HUES48 (cell line): ENCODE measurements around the gene TNPO2.
"Not testable (repeated sequence)": the region's sequence is repeated elsewhere in the genome, so short reads cannot be mapped to it uniquely, and the experiment has no call there.

Source experiments
- H3K27ac ChIP-seq: one replicate; pipeline ENCODE4 v1.7.0; 2013; ENCODE audit warnings: low read depth, low read length, inconsistent platforms
- H3K27me3 ChIP-seq: 2 replicates; pipeline ENCODE4 v1.6.1; 2013; ENCODE audit warnings: mild to moderate bottlenecking, low read length; ENCODE audit not compliant: control insufficient read depth, insufficient read depth
- H3K36me3 ChIP-seq: 2 replicates; pipeline ENCODE4 v1.6.1; 2013; ENCODE audit warnings: low read length; ENCODE audit not compliant: control insufficient read depth, insufficient read depth
- H3K4me1 ChIP-seq: 2 replicates; pipeline ENCODE4 v1.6.1; 2013; ENCODE audit warnings: mild to moderate bottlenecking, low read length; ENCODE audit not compliant: control insufficient read depth, insufficient read depth
- H3K4me3 ChIP-seq: 2 replicates; pipeline ENCODE4 v1.5.1; 2013; ENCODE audit warnings: mild to moderate bottlenecking, low read depth, low read length
- H3K9ac ChIP-seq: 2 replicates; pipeline ENCODE4 v1.6.1; 2013; ENCODE audit warnings: mild to moderate bottlenecking, low read depth, low read length, moderate library complexity
- H3K9me3 ChIP-seq: 2 replicates; pipeline ENCODE4 v1.6.1; 2013; ENCODE audit warnings: low read length; ENCODE audit not compliant: control insufficient read depth, insufficient read depth

Gene TNPO2

GRCh38 chr19:12694641-12695040 lies 29.1 kb downstream of the TNPO2 start:
- Histone ChIP-seq H3K27me3 (no peaks in the 10 kb centered on the region), H3K9me3 (no peaks in the 10 kb centered on the region), H3K4me1 (peaks cover 4% of the 10 kb centered on the region), H3K36me3 (peaks cover 16% of the 10 kb centered on the region), H3K4me3 (no peak overlapping the region), H3K9ac (no peak overlapping the region), H3K27ac (no peak overlapping the region)

GRCh38 chr19:12692960-12693359 lies 30.8 kb downstream of the TNPO2 start:
- H3K9ac ChIP-seq: no peak overlapping the region
- no peak overlapping the region for H3K4me3 ChIP-seq
- H3K27ac ChIP-seq: no peak overlapping the region
- peaks cover 2% of the 10 kb centered on the region; the same call in 1 of the 2 replicates for H3K36me3 ChIP-seq
- H3K27me3 ChIP-seq: no peaks in the 10 kb centered on the region
- H3K4me1 ChIP-seq: peaks cover 4% of the 10 kb centered on the region
- H3K9me3 ChIP-seq: no peaks in the 10 kb centered on the region

- Histone ChIP-seq H3K4me3 (no peak overlapping the region), H3K9me3 (no peaks in the 10 kb centered on the region), H3K27me3 (no peaks in the 10 kb centered on the region), H3K27ac (no peak overlapping the region), H3K4me1 (no peaks in the 10 kb centered on the region), H3K36me3 (no peaks in the 10 kb centered on the region), H3K9ac (no peak overlapping the region)
Observed at GRCh38 chr19:12689581-12690216, 34.0 kb downstream of the TNPO2 start.

- Histone ChIP-seq H3K9me3 (no peaks in the 10 kb centered on the region), H3K27me3 (no peaks in the 10 kb centered on the region), H3K4me3 (no peak overlapping the region), H3K4me1 (no peaks in the 10 kb centered on the region), H3K9ac (no peak overlapping the region), H3K27ac (no peak overlapping the region), H3K36me3 (no peaks in the 10 kb centered on the region)
Observed at GRCh38 chr19:12689012-12689411, 34.7 kb downstream of the TNPO2 start.

- H3K27ac ChIP-seq: no peak within 1 kb of the TSS
Observed at GRCh38 chr19:12687496-12688196, 36.1 kb downstream of the TNPO2 start, which contains the start of gene GNG14. Gene GNG14, plus strand, starts transcription at chr19:12687998. Its CDS starts 51 bp downstream, at chr19:12688049.

GRCh38 chr19:12685831-12686230 lies 37.9 kb downstream of the TNPO2 start:
- H3K27ac ChIP-seq: no peak overlapping the region

More at GRCh38 chr19:12687496-12688196, 36.1 kb downstream of the TNPO2 start, which contains the start of gene GNG14:
- no peaks in the 10 kb centered on the region for H3K4me1 ChIP-seq
- no peaks in the 10 kb centered on the region for H3K9me3 ChIP-seq
- no peaks in the 10 kb centered on the region for H3K36me3 ChIP-seq
- H3K9ac ChIP-seq: no peak within 1 kb of the TSS
- no peaks in the 10 kb centered on the region for H3K27me3 ChIP-seq
- no peak within 1 kb of the TSS for H3K4me3 ChIP-seq

GRCh38 chr19:12681074-12681987 lies 42.4 kb downstream of the TNPO2 start, which contains the start of gene DHPS:
Gene DHPS, minus strand, starts transcription at chr19:12681880. Its CDS starts 114 bp downstream, at chr19:12681766.
- Histone ChIP-seq H3K9ac (peak within 1 kb of the TSS; percentile 99), H3K4me3 (peak within 1 kb of the TSS; percentile 89), H3K4me1 (no peaks in the 10 kb centered on the region), H3K27me3 (no peaks in the 10 kb centered on the region), H3K27ac (peak within 1 kb of the TSS; percentile 100), H3K9me3 (no peaks in the 10 kb centered on the region), H3K36me3 (peaks cover 31% of the 10 kb centered on the region)

More at GRCh38 chr19:12685831-12686230, 37.9 kb downstream of the TNPO2 start:
- Histone ChIP-seq H3K36me3 (no peaks in the 10 kb centered on the region), H3K9ac (no peak overlapping the region), H3K4me3 (no peak overlapping the region), H3K9me3 (no peaks in the 10 kb centered on the region), H3K4me1 (no peaks in the 10 kb centered on the region), H3K27me3 (no peaks in the 10 kb centered on the region)

GRCh38 chr19:12680034-12680433 lies 43.7 kb downstream of the TNPO2 start:
- no peak overlapping the region for H3K9ac ChIP-seq
- no peaks in the 10 kb centered on the region for H3K27me3 ChIP-seq
- H3K4me1 ChIP-seq: no peaks in the 10 kb centered on the region
- H3K4me3 ChIP-seq: no peak overlapping the region
- no peaks in the 10 kb centered on the region for H3K9me3 ChIP-seq
- H3K27ac ChIP-seq: no peak overlapping the region
- H3K36me3 ChIP-seq: peaks cover 43% of the 10 kb centered on the region

- H3K9me3 ChIP-seq, H3K27ac ChIP-seq, H3K4me1 ChIP-seq, H3K9ac ChIP-seq, H3K27me3 ChIP-seq, H3K4me3 ChIP-seq: not testable (repeated sequence)
- peaks cover 58% of the 10 kb centered on the region for H3K36me3 ChIP-seq
Observed at GRCh38 chr19:12678039-12678438, 45.7 kb downstream of the TNPO2 start.

- Histone ChIP-seq H3K9ac (no peak overlapping the region), H3K27me3 (no peaks in the 10 kb centered on the region), H3K27ac (no peak overlapping the region), H3K36me3 (peaks cover 66% of the 10 kb centered on the region), H3K9me3 (no peaks in the 10 kb centered on the region), H3K4me1 (no peaks in the 10 kb centered on the region), H3K4me3 (no peak overlapping the region)
Observed at GRCh38 chr19:12676928-12677327, 46.8 kb downstream of the TNPO2 start.
